Stimulated activated effector memory CD8-positive, alpha-beta T cell treated with anti-CD3 and anti-CD28 coated beads, Interleukin-12 subunit alpha, Interleukin-12 subunit beta, amount 100 ng/mL, for 72 hours (primary cell): Measurements from ENCODE around the gene TSPYL4.

Experiments used
- ATAC-seq: fragments of 150-1000 bp; cut with Tn5 transposase; 2 replicates; pipeline ENCODE4 v1.10.0; 2021
- DNase-seq, 2 donors: peaks; one replicate each; pipeline ENCODE4 v3.0.0; 2021 to 2022; ENCODE audit warnings: low spot score in 2 of 2
- H3K27ac Mint-ChIP-seq: one replicate; pipeline ENCODE4 v1.8.0; 2022; ENCODE audit warnings: mild to moderate bottlenecking, mixed read lengths
- H3K36me3 Mint-ChIP-seq: one replicate; pipeline ENCODE4 v1.8.0; 2022; ENCODE audit warnings: mild to moderate bottlenecking, mixed read lengths
- H3K4me1 Mint-ChIP-seq: one replicate; pipeline ENCODE4 v1.8.0; 2022; ENCODE audit warnings: mixed read lengths
- H3K4me3 Mint-ChIP-seq: one replicate; pipeline ENCODE4 v1.8.0; 2022; ENCODE audit warnings: mild to moderate bottlenecking, mixed read lengths
- H3K9me3 Mint-ChIP-seq: one replicate; pipeline ENCODE4 v1.8.0; 2022; ENCODE audit warnings: mixed read lengths

TSPYL4 gene

GRCh38 chr6:116221067-116221466, 32.8 kb downstream of the TSPYL4 start:
- Mint-ChIP-seq H3K36me3 (peaks cover 7% of the 10 kb centered on the region), H3K9me3 (no peaks in the 10 kb centered on the region), H3K27ac (no peak overlapping the region), H3K4me3 (no peak overlapping the region), H3K4me1 (no peaks in the 10 kb centered on the region)
- ATAC-seq: no peak
- DNase-seq: no peak

- DNase-seq (no peak), ATAC-seq (no peak)
- Mint-ChIP-seq H3K36me3 (peaks cover 7% of the 10 kb centered on the region), H3K4me3 (no peak overlapping the region), H3K27ac (no peak overlapping the region), H3K4me1 (no peaks in the 10 kb centered on the region), H3K9me3 (no peaks in the 10 kb centered on the region)
These were observed 35.0 kb downstream of the TSPYL4 start for GRCh38 chr6:116218866-116219265.

- no peaks in the 10 kb centered on the region for H3K4me1 Mint-ChIP-seq
- ATAC-seq (no peak), DNase-seq (no peak)
- H3K4me3 Mint-ChIP-seq: no peak overlapping the region
- peaks cover 2% of the 10 kb centered on the region for H3K36me3 Mint-ChIP-seq
- no peaks in the 10 kb centered on the region for H3K9me3 Mint-ChIP-seq
- H3K27ac Mint-ChIP-seq: no peak overlapping the region
These were observed 35.7 kb downstream of the TSPYL4 start for GRCh38 chr6:116218172-116218633.

GRCh38 chr6:116217069-116217468, 36.8 kb downstream of the TSPYL4 start:
- Mint-ChIP-seq H3K9me3 (no peaks in the 10 kb centered on the region), H3K4me3 (no peak overlapping the region), H3K36me3 (no peaks in the 10 kb centered on the region), H3K4me1 (no peaks in the 10 kb centered on the region), H3K27ac (no peak overlapping the region)
- ATAC-seq (no peak), DNase-seq (no peak)

GRCh38 chr6:116215414-116215813, 38.5 kb downstream of the TSPYL4 start:
- Mint-ChIP-seq H3K9me3 (no peaks in the 10 kb centered on the region), H3K4me1 (no peaks in the 10 kb centered on the region), H3K4me3 (no peak overlapping the region), H3K27ac (no peak overlapping the region), H3K36me3 (no peaks in the 10 kb centered on the region)
- no peak for DNase-seq
- ATAC-seq: no peak

GRCh38 chr6:116214681-116215080, 39.2 kb downstream of the TSPYL4 start:
- no peak overlapping the region for H3K4me3 Mint-ChIP-seq
- no peaks in the 10 kb centered on the region for H3K9me3 Mint-ChIP-seq
- DNase-seq: no peak
- H3K4me1 Mint-ChIP-seq: no peaks in the 10 kb centered on the region
- ATAC-seq: no peak
- no peaks in the 10 kb centered on the region for H3K36me3 Mint-ChIP-seq
- H3K27ac Mint-ChIP-seq: no peak overlapping the region

GRCh38 chr6:116210750-116211425, 43.0 kb downstream of the TSPYL4 start:
- ATAC-seq: no peak
- H3K9me3 Mint-ChIP-seq: no peaks in the 10 kb centered on the region
- no peaks in the 10 kb centered on the region for H3K36me3 Mint-ChIP-seq
- no peak for DNase-seq
- H3K4me1 Mint-ChIP-seq: no peaks in the 10 kb centered on the region
- H3K27ac Mint-ChIP-seq: no peak overlapping the region
- H3K4me3 Mint-ChIP-seq: no peak overlapping the region

GRCh38 chr6:116210316-116210715, 43.6 kb downstream of the TSPYL4 start:
- no peaks in the 10 kb centered on the region for H3K4me1 Mint-ChIP-seq
- ATAC-seq (no peak), DNase-seq (no peak)
- H3K9me3 Mint-ChIP-seq: no peaks in the 10 kb centered on the region
- no peaks in the 10 kb centered on the region for H3K36me3 Mint-ChIP-seq
- H3K4me3 Mint-ChIP-seq: no peak overlapping the region
- H3K27ac Mint-ChIP-seq: no peak overlapping the region

- H3K27ac Mint-ChIP-seq: no peak overlapping the region
- H3K4me3 Mint-ChIP-seq: no peak overlapping the region
- H3K9me3 Mint-ChIP-seq: no peaks in the 10 kb centered on the region
- no peaks in the 10 kb centered on the region for H3K4me1 Mint-ChIP-seq
- ATAC-seq: no peak
- H3K36me3 Mint-ChIP-seq: no peaks in the 10 kb centered on the region
- no peak for DNase-seq
These were observed 45.7 kb downstream of the TSPYL4 start for GRCh38 chr6:116208056-116208785.

- Mint-ChIP-seq H3K9me3 (no peaks in the 10 kb centered on the region), H3K36me3 (no peaks in the 10 kb centered on the region), H3K4me1 (no peaks in the 10 kb centered on the region), H3K4me3 (no peak overlapping the region), H3K27ac (no peak overlapping the region)
- ATAC-seq (peak; percentile 54), DNase-seq (no peak)
These were observed 47.5 kb downstream of the TSPYL4 start for GRCh38 chr6:116206231-116206903.

- Mint-ChIP-seq H3K36me3 (no peaks in the 10 kb centered on the region), H3K4me3 (no peak overlapping the region), H3K9me3 (no peaks in the 10 kb centered on the region), H3K27ac (no peak overlapping the region), H3K4me1 (no peaks in the 10 kb centered on the region)
- no peak for DNase-seq
- no peak for ATAC-seq
These were observed 48.6 kb downstream of the TSPYL4 start for GRCh38 chr6:116205281-116205680.

GRCh38 chr6:116201538-116201937, 52.3 kb downstream of the TSPYL4 start:
- Mint-ChIP-seq H3K4me1 (peaks cover 7% of the 10 kb centered on the region), H3K9me3 (no peaks in the 10 kb centered on the region), H3K36me3 (no peaks in the 10 kb centered on the region), H3K4me3 (no peak overlapping the region), H3K27ac (no peak overlapping the region)
- no peak for DNase-seq
- ATAC-seq: no peak

- Mint-ChIP-seq H3K9me3 (no peaks in the 10 kb centered on the region), H3K27ac (no peak overlapping the region), H3K4me1 (peaks cover 7% of the 10 kb centered on the region), H3K36me3 (no peaks in the 10 kb centered on the region), H3K4me3 (no peak overlapping the region)
- DNase-seq (no peak), ATAC-seq (no peak)
These were observed 53.1 kb downstream of the TSPYL4 start for GRCh38 chr6:116200619-116201249.
